ENCODE results near the gene MYH7B. TPM values are rescaled to one million over a fixed set of nuclear protein-coding genes. Genes with fewer than 3 reads are reported as not detected.

Gene MYH7B
- total RNA-seq, 2 experiments from 2014 or later: 0.30 to 0.33 TPM

DNA sequence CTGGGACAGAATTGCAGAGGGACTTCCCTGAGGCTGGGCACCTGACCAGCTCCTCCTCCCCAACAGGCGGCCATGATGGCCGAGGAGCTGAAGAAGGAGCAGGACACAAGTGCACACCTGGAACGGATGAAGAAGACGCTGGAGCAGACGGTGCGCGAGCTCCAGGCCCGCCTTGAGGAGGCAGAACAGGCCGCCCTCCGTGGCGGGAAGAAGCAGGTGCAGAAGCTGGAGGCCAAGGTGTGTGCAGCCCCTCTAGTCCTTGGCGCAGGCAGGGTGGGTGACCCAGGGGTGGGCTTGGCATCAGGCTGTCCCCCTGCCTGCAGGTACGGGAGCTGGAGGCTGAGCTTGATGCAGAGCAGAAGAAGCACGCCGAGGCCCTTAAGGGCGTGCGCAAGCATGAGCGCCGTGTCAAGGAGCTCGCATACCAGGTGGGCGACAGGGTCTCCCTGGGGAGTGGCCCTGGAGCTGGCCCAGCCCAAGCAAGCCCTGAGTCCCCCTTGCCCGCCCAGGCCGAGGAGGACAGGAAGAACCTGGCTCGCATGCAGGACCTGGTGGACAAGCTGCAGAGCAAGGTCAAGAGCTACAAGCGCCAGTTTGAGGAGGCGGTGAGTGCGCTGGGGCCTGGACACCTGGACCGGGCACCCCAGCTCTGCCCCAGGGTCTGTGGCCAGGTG lies 45.4 kb downstream of the MYH7B start:
- Mint-ChIP-seq H3K27me3 (no peaks in the 10 kb centered on the region), H3K9me3 (no peaks in the 10 kb centered on the region), H3K36me3 (peaks cover 14% of the 10 kb centered on the region), H3K4me1 (no peaks in the 10 kb centered on the region), H3K4me3 (no peak overlapping the region), H3K27ac (no peak overlapping the region)
- no peak for DNase-seq

DNA sequence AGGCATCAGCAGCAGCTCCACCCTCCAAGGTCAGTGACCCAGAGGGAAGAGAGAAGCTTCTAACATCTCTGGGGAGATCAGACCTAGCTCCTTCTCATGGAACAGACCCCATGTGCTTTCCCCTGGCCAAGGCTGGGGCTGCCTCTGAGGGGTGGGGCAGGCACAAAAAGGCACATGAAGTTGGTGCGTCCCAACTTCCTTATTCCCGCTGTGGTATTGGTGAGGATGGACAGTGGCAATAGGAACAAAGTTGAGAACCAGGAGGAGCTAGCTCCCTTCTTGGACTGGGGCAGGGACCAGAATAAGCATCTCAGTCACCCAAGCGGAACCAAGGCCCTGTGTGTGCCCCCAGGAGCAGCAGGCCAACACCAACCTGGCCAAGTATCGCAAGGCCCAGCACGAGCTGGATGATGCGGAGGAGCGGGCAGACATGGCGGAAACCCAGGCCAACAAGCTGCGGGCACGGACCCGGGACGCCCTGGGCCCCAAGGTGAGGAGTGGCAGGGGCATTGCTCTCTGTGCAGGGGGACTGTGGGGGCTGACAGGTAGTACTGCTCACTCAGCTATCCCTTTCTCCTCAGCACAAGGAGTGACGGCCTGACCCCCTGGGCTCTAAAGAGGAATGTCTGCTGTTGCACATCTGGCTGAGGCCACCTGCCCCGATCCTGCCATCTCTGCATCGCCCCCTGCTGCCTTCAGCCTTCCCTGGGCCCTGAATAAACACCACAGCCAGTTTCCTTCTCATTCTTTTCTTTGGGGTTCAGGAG lies 46.1 kb downstream of the MYH7B start:
- Mint-ChIP-seq H3K9me3 (no peaks in the 10 kb centered on the region), H3K27ac (no peak overlapping the region), H3K36me3 (peaks cover 15% of the 10 kb centered on the region), H3K4me1 (no peaks in the 10 kb centered on the region), H3K27me3 (no peaks in the 10 kb centered on the region), H3K4me3 (no peak overlapping the region)
- no peak for DNase-seq

DNA sequence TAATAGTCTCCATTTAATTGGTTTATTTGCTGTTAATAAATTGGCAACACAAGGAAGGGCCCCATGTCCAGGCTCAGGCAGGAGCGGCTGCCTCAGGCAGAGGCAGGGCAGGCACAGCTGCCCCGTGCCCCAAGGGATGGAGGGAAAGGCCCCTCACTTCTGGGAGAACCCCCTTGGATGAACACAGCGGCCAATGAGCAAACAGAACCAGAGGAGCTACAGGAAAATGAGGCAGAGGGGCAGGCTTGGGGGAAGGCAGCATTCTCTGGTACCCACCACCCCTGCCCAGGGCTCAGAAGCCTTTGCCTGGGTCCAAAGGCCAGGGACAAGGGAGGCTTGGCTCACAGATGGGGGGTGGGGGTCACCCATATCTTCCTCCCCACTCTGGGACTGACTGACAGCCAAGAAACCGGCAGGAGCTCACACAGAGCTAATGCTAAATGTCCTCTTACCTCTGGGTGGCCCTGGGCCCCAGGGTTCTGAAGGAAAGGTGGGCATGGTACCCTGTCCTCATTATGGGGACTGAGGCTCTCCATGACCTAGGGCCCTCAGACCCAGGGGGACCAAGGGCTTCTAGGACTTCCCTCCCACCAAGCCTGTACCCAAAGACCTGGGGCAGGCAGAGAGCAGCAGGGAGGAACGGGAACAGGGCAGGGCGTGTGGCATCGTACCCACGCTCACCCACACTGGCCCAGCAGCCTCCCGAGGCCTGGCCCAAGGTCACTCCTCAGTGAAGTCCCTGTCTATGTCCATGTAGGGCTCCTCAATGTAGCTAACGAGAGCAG lies 47.0 kb downstream of the MYH7B start:
- peaks cover 13% of the 10 kb centered on the region for H3K36me3 Mint-ChIP-seq
- no peak overlapping the region for H3K27ac Mint-ChIP-seq
- H3K4me3 Mint-ChIP-seq: no peak overlapping the region

DNA sequence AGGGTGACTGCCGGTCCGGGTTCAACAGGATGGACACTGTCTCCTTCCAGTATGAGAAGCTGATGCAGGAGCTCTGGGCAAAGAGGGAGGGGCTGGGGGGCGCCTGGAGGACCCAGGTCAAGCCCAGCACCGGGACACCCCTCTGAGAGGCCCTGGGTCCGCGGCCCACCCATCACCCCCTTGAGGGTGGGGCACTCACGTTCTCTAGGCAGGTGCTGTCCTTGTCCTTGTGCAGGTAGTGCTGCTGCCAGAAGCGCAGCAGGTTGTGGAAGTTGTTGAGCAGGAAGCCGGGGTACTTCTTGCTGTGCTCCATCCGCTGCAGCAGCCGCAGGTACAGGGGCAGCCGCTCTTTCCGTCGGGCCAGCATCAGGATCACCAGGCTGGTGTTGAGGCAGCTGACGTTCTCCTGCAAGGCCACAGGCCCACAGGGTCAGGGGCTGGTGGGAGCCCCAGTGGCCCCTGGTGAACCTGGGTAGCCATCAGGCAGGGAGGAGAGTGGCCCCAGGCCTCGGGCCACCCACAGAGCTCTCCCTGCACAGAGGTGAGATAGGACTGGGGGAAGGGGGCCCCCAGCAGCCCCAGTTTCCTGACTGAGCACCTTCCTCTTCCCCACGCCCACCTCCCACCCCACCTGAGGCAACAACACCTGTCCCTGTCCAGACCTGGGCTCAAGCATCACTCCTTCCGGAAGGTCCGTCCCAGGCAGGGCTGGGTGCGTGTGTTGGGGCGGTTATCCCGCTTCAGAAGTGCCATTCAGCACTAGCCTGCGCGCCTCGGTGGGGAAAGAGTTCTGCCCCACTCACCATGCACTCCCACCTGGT lies 47.8 kb downstream of the MYH7B start:
- no peak for DNase-seq
- H3K27ac Mint-ChIP-seq: no peak overlapping the region
- H3K36me3 Mint-ChIP-seq: peaks cover 12% of the 10 kb centered on the region
- no peaks in the 10 kb centered on the region for H3K27me3 Mint-ChIP-seq
- H3K4me1 Mint-ChIP-seq: no peaks in the 10 kb centered on the region
- no peaks in the 10 kb centered on the region for H3K9me3 Mint-ChIP-seq
- no peak overlapping the region for H3K4me3 Mint-ChIP-seq

More for the DNA sequence above, 47.0 kb downstream of the MYH7B start:
- no peaks in the 10 kb centered on the region for H3K27me3 Mint-ChIP-seq
- DNase-seq: no peak
- H3K9me3 Mint-ChIP-seq: no peaks in the 10 kb centered on the region
- H3K4me1 Mint-ChIP-seq: no peaks in the 10 kb centered on the region

DNA sequence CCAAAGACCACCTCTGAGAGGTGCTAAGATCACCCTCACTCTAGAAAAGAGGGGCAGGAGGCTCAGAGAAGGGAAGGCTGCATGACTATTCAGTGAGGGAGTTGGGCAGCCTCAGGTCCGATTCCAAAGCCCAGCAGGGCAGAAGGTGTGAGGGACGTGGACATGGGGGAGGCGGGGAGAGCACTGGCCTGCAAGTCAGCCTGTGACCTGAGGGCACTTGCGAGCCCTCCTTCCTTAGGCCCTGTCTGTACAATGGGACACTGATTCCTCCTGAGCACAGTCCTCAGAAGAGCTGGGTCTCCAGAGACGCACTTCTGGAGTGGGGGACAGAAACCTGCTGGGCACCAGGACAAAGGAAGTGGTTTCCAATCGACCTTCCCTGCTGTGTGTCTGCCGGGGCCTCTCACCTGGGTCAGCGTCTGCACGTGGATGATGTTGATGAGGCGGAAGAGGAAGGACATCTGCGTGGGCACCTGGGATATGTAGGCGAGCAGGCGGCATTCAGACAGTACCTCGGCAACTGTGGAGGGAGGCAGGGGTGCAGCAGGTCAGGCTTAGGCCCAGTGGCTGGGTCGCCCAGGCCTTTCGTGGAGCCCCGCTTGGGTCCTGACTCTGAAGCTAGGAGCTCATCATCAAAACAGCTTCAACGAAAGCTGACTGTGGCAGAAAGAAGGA lies 48.5 kb downstream of the MYH7B start:
- Mint-ChIP-seq H3K9me3 (no peaks in the 10 kb centered on the region), H3K27ac (no peak overlapping the region), H3K36me3 (peaks cover 11% of the 10 kb centered on the region), H3K27me3 (no peaks in the 10 kb centered on the region), H3K4me3 (no peak overlapping the region), H3K4me1 (no peaks in the 10 kb centered on the region)
- no peak for DNase-seq

DNA sequence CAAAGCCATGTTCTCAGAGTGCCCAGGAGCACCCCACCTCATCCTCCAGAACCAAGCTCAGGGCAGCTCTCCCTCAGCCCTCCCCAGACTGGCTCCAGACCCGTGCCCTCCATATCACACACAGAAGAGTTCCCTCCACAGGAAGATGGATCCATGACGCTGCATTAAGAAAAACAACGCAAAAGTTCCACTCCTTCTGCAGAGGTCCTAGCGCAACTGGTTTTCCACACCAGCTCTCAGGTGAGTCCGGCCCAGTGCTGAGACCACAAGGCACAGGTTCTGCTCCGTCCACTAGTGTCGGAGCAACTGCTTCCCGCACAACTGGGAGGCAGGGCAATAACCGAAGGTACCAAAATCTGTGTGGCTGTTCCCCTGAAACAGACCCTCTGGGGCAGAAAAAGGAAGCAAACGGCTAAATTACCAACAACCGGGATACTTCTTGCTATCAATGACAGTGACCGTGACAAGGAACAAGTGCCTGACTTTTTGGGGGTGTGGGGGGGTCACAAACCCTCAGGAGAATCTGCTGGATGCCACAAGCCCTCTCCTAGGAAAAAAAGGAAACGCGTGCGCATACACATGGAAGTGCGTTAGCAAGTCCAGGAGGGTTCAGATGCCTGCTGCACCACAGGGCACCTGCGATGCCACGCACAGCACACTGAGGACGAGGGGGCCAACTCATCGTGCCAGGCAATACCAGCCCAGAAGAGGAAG lies 49.2 kb downstream of the MYH7B start:
- Mint-ChIP-seq H3K27ac (no peak overlapping the region), H3K4me1 (no peaks in the 10 kb centered on the region), H3K36me3 (peaks cover 12% of the 10 kb centered on the region), H3K4me3 (no peak overlapping the region), H3K9me3 (no peaks in the 10 kb centered on the region), H3K27me3 (no peaks in the 10 kb centered on the region)
- DNase-seq: no peak

Other genes starting within 250 kb of the MYH7B start
- 10 to 100 TPM; 17.3 to 19.5 TPM for gene NCOA6, start 130.2 kb upstream of the MYH7B start, total RNA-seq
- 10 to 100 TPM; 10.5 to 10.9 TPM for gene GGT7, start 83.0 kb upstream of the MYH7B start, total RNA-seq
- 10 to 100 TPM in 1 of 2 experiments, 1 to 10 TPM in 1; 8.7 to 11.0 TPM for gene ACSS2, start 79.3 kb upstream of the MYH7B start, total RNA-seq
- gene GSS, start 62 bp upstream of the MYH7B start, total RNA-seq: 10 to 100 TPM; 48.0 to 50.3 TPM
- gene TRPC4AP, start 136.9 kb downstream of the MYH7B start, total RNA-seq: 10 to 100 TPM; 39.6 to 43.1 TPM
- 10 to 100 TPM; 15.3 to 15.9 TPM for gene EDEM2, start 191.5 kb downstream of the MYH7B start, total RNA-seq
- gene PROCR, start 216.2 kb downstream of the MYH7B start, total RNA-seq: 1 to 10 TPM; 4.4 to 4.5 TPM